Measurements from ENCODE around the gene TARM1. TPM values are rescaled to one million over a fixed set of nuclear protein-coding genes. Genes with fewer than 3 reads are reported as not detected.
"Not testable (repeated sequence)": the region's sequence is repeated elsewhere in the genome, so short reads cannot be mapped to it uniquely, and the experiment has no call there.

TARM1 gene
- total RNA-seq, 5 donors from 2014 or later (not counting 1 experiment from before 2014, with no cell fraction given), result not detected

DNA sequence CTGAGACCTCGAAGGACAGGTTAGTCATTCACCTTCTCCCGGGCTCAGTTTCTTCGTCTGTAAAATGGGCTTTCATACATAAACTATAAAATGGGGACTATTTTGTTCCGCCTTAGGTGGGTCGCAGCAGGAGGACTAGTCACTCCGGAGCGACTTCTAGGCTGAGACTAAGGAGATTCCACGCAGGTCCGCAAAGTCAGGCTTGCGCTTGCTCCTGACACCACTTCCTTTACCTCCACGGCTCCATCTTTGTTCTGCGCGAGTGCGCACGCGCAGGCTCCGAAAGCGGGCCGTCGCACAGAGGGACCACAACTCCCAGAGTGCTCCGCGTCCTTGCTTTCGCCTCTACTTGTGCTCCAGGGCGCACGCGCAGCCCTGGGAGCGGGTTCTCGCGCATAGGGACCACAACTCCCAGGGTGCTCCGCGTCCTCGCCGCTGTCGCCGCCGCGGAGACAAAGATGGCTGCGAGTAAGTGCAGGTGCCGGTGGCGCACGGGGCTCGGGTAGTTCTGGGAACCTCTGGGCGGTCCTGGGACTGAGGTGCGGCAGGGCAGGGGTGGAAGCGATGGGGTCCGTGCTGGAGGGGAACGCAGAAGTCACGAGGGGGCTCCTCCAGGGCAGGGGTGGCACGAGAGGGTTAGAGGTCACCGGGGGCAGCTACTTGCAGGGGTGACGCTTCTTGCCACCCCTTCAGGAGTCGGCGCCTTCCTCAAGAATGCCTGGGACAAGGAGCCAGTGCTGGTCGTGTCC is 21.4 kb upstream of the TARM1 start, which contains the start of gene NDUFA3:
TSS of gene NDUFA3 (plus strand) at position 435 of the 749 bp plus-strand sequence. CDS start at position 459, 24 bp downstream.
- DNase-seq, result peak; percentile 93 to 100 (median 98)
- peak within 1 kb of the TSS; percentile 86 for H3K27ac ChIP-seq (ENCODE audit: low read length)
- peaks cover 0 to 13% of the 10 kb centered on the region in 2 donors for H3K36me3 ChIP-seq (ENCODE audit: control insufficient read depth in 2 of 2, extremely low read depth in 1 of 2, insufficient read depth in 1 of 2, low read length in 1 of 2)
- H3K4me3 ChIP-seq (ENCODE audit: control insufficient read depth in 1 of 2, extremely low read depth in 1 of 2, low read length in 1 of 2), result peak within 1 kb of the TSS; percentile 63 to 90
- Mint-ChIP-seq H3K27me3 (no peaks in the 10 kb centered on the region), H3K36me3 (peaks cover 14% of the 10 kb centered on the region), H3K9me3 (no peaks in the 10 kb centered on the region), H3K4me3 (peak within 1 kb of the TSS; percentile 95 to 99 (median 97)), H3K4me1 (peaks cover 23 to 35% (median 33%) of the 10 kb centered on the region in 3 donors), H3K27ac (peak within 1 kb of the TSS; percentile 92 to 93)
- no peaks in the 10 kb centered on the region for H3K27me3 ChIP-seq (replicated peaks in 1 of 2; ENCODE audit: control insufficient read depth in 2 of 2, extremely low read depth in 1 of 2, insufficient read depth in 2 of 2, low read length in 1 of 2)
- H3K9me3 ChIP-seq, result no peaks in the 10 kb centered on the region
- WGBS (ENCODE audit: insufficient coverage), result 2% methylated on average over 44 of the region's 54 CpGs
- ChIA-PET POLR2A (no interaction called here), CTCF (interaction anchor here in 1 of 2 donors (1.0 to 1.8 kb wide), 2 partner anchors 13 to 34 kb away, joined by 4 to 8 read pairs; partner anchors contain the start of genes CNOT3, PRPF31 and TFPT)
- H3K4me1 ChIP-seq (ENCODE audit: control insufficient read depth in 1 of 2, extremely low read depth in 1 of 2, insufficient read depth in 2 of 2, low read length in 2 of 2), result peaks cover 4 to 23% of the 10 kb centered on the region in 2 experiments
- peak; percentile 99 for ATAC-seq (replicated peaks in 1 of 4)

DNA sequence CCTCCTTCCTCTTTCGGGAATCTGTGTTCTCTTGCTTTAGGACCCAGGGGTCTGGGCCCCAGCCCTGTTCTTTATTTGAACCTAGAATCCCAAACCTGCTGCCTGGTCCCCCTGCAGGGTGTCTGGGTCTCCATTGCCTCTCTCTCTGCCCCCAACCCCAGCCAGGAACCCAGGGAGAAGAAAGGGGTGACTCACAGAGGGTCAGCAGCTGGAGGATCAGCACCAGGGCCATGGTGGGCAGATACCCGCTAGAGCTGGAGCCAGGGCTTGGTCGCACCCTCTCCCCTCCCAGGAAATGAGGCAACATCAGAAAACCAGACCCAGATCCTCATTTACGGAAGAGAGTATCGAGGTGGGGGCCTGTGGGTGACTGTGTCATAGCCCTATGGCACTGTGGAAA is 19.4 kb upstream of the TARM1 start, which contains the start of gene OSCAR:
TSS of gene OSCAR (minus strand) at position 243 of the 400 bp plus-strand sequence. CDS start at position 232, 11 bp downstream.
- DNase-seq (peak in 1 of 35 experiments; percentile 33), ATAC-seq (replicated peaks in 1 of 4) (no peak)
- H3K27ac Mint-ChIP-seq, result peak within 1 kb of the TSS; percentile 29 to 41
- peaks cover 0 to 1% of the 10 kb centered on the region in 2 donors for H3K36me3 ChIP-seq (ENCODE audit: control insufficient read depth in 2 of 2, extremely low read depth in 1 of 2, insufficient read depth in 1 of 2, low read length in 1 of 2)
- H3K9me3 Mint-ChIP-seq, result no peaks in the 10 kb centered on the region
- H3K27ac ChIP-seq (ENCODE audit: low read length), result no peak within 1 kb of the TSS
- peaks cover 7% of the 10 kb centered on the region for H3K36me3 Mint-ChIP-seq
- peaks cover 0 to 11% of the 10 kb centered on the region in 2 experiments for H3K27me3 ChIP-seq (replicated peaks in 1 of 2; ENCODE audit: control insufficient read depth in 2 of 2, extremely low read depth in 1 of 2, insufficient read depth in 2 of 2, low read length in 1 of 2)
- ChIA-PET POLR2A (interaction anchor here in 1 of 2 donors (0.5 kb wide), 1 partner anchor 50 kb away, joined by 5 read pairs; no protein-coding TSS in a partner anchor), CTCF (no interaction called here)
- no peaks in the 10 kb centered on the region for H3K9me3 ChIP-seq
- H3K4me3 Mint-ChIP-seq, result peak within 1 kb of the TSS in 2 of 3 donors; percentile 22 to 44
- 67% methylated on average over 1 of the region's 5 CpGs for WGBS (ENCODE audit: insufficient coverage)
- peaks cover 0 to 3% of the 10 kb centered on the region in 2 donors for H3K27me3 Mint-ChIP-seq
- no peak within 1 kb of the TSS for H3K4me3 ChIP-seq (ENCODE audit: control insufficient read depth in 1 of 2, extremely low read depth in 1 of 2, low read length in 1 of 2)
- peaks cover 24 to 36% (median 33%) of the 10 kb centered on the region in 3 donors for H3K4me1 Mint-ChIP-seq
- peaks cover 6 to 35% of the 10 kb centered on the region in 2 experiments for H3K4me1 ChIP-seq (ENCODE audit: control insufficient read depth in 1 of 2, extremely low read depth in 1 of 2, insufficient read depth in 2 of 2, low read length in 2 of 2)

GRCh38 chr19:54099903-54100255 is 18.7 kb upstream of the TARM1 start:
- H3K4me3 Mint-ChIP-seq; H3K36me3 ChIP-seq (ENCODE audit: control insufficient read depth in 2 of 2, extremely low read depth in 1 of 2, insufficient read depth in 1 of 2, low read length in 1 of 2); CTCF ChIA-PET; H3K27ac ChIP-seq (ENCODE audit: low read length); H3K27me3 Mint-ChIP-seq; POLR2A ChIA-PET; H3K27ac Mint-ChIP-seq; H3K4me3 ChIP-seq (ENCODE audit: control insufficient read depth in 1 of 2, extremely low read depth in 1 of 2, low read length in 1 of 2); H3K9me3 Mint-ChIP-seq; H3K9me3 ChIP-seq; ATAC-seq (replicated peaks in 1 of 4); H3K36me3 Mint-ChIP-seq; DNase-seq: not testable (repeated sequence)
- Histone ChIP-seq H3K27me3 (replicated peaks in 1 of 2; ENCODE audit: control insufficient read depth in 2 of 2, extremely low read depth in 1 of 2, insufficient read depth in 2 of 2, low read length in 1 of 2) (peaks cover 1 to 18% of the 10 kb centered on the region in 2 experiments), H3K4me1 (ENCODE audit: control insufficient read depth in 1 of 2, extremely low read depth in 1 of 2, insufficient read depth in 2 of 2, low read length in 2 of 2) (peaks cover 6 to 39% of the 10 kb centered on the region in 2 experiments)
- H3K4me1 Mint-ChIP-seq, result peaks cover 25 to 32% (median 30%) of the 10 kb centered on the region in 3 donors
- WGBS (ENCODE audit: insufficient coverage), result 88% methylated on average over 9 of the region's 9 CpGs

DNA sequence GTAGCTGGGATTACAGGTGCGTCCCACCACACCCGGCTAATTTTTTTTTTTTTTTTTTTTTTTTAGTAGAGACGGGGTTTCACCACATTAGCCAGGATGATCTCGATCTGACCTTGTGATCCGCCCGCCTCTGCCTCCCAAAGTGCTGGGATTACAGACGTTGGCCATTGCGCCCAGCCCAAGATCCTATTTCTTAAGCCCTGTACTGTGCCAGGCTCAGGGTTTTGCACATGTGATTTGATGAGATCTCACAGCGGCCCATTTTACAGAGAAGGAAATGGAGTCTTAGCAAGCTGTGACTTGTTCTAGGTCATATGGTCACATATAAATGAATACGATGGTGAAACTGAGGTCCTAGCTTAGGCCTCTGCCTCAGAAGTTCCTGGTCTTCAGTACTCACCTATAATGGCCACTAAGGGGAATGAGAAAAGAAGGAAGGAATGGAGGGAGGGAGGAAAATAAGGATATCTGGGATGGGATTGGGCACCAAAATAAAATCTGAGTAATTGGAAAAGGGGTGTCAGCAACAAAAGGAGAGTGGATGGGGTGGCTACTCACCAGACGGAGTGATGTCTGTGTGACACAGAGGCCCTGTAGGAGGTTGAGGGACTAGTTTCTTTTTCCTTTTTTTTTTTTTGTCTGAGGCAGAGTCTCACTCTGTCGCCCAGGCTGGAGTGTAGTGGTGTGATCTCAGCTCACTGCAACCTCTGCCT is 18.2 kb upstream of the TARM1 start:
- Mint-ChIP-seq H3K4me1 (peaks cover 27 to 32% (median 30%) of the 10 kb centered on the region in 3 donors), H3K36me3 (peaks cover 4% of the 10 kb centered on the region), H3K9me3 (no peaks in the 10 kb centered on the region), H3K27ac (no peak overlapping the region), H3K27me3 (peaks cover 2 to 7% of the 10 kb centered on the region in 2 donors), H3K4me3 (no peak overlapping the region)
- DNase-seq (no peak), ATAC-seq (replicated peaks in 1 of 4) (no peak)
- Histone ChIP-seq H3K27ac (ENCODE audit: low read length) (no peak overlapping the region), H3K9me3 (no peaks in the 10 kb centered on the region), H3K36me3 (ENCODE audit: control insufficient read depth in 2 of 2, extremely low read depth in 1 of 2, insufficient read depth in 1 of 2, low read length in 1 of 2) (no peaks in the 10 kb centered on the region), H3K27me3 (replicated peaks in 1 of 2; ENCODE audit: control insufficient read depth in 2 of 2, extremely low read depth in 1 of 2, insufficient read depth in 2 of 2, low read length in 1 of 2) (peaks cover 3 to 23% of the 10 kb centered on the region in 2 experiments), H3K4me1 (ENCODE audit: control insufficient read depth in 1 of 2, extremely low read depth in 1 of 2, insufficient read depth in 2 of 2, low read length in 2 of 2) (peaks cover 6 to 39% of the 10 kb centered on the region in 2 experiments), H3K4me3 (ENCODE audit: control insufficient read depth in 1 of 2, extremely low read depth in 1 of 2, low read length in 1 of 2) (no peak overlapping the region)
- CTCF ChIA-PET, result no interaction called here
- POLR2A ChIA-PET, result no interaction called here
- 84% methylated on average over 8 of the region's 12 CpGs for WGBS (ENCODE audit: insufficient coverage)

- POLR2A ChIA-PET, result no interaction called here
- CTCF ChIA-PET, result interaction anchor here (0.6 to 1.0 kb wide), 4 partner anchors 38 to 226 kb away, joined by 3 to 4 read pairs (median 4); partner anchors contain the start of gene LILRB3 (in 1 of the 2)
- peak in 3 of 4 experiments; percentile 61 to 68 (median 62) for ATAC-seq (replicated peaks in 1 of 4)
These were observed 15.5 kb upstream of the TARM1 start for GRCh38 chr19:54096617-54097106.

More at GRCh38 chr19:54096617-54097106, 15.5 kb upstream of the TARM1 start:
- Mint-ChIP-seq H3K27me3 (peaks cover 10 to 15% of the 10 kb centered on the region in 2 donors), H3K36me3 (no peaks in the 10 kb centered on the region), H3K4me3 (peak overlapping the region; percentile 42 to 79 (median 71)), H3K27ac (peak overlapping the region; percentile 73 to 79), H3K4me1 (peaks cover 14 to 18% (median 17%) of the 10 kb centered on the region in 3 donors), H3K9me3 (no peaks in the 10 kb centered on the region)
- Histone ChIP-seq H3K9me3 (no peaks in the 10 kb centered on the region), H3K27ac (ENCODE audit: low read length) (peak overlapping the region; percentile 4), H3K36me3 (ENCODE audit: control insufficient read depth in 2 of 2, extremely low read depth in 1 of 2, insufficient read depth in 1 of 2, low read length in 1 of 2) (no peaks in the 10 kb centered on the region), H3K4me1 (ENCODE audit: control insufficient read depth in 1 of 2, extremely low read depth in 1 of 2, insufficient read depth in 2 of 2, low read length in 2 of 2) (peaks cover 2 to 21% of the 10 kb centered on the region in 2 experiments), H3K4me3 (ENCODE audit: control insufficient read depth in 1 of 2, extremely low read depth in 1 of 2, low read length in 1 of 2) (no peak overlapping the region), H3K27me3 (replicated peaks in 1 of 2; ENCODE audit: control insufficient read depth in 2 of 2, extremely low read depth in 1 of 2, insufficient read depth in 2 of 2, low read length in 1 of 2) (peaks cover 3 to 28% of the 10 kb centered on the region in 2 experiments)
- WGBS (ENCODE audit: insufficient coverage), result 21% methylated on average over 13 of the region's 14 CpGs
- peak in 4 of 35 experiments; percentile 9 to 50 (median 15) for DNase-seq

Data from T-cell (primary cell).